A549 (cell line): ENCODE results near the gene LARGE2.

Experiments used
- CTCF ChIP-seq: fragments of >200 bp; sonication (Bioruptor Twin); formaldehyde crosslinking; IDR thresholded peaks from 3 replicates; pipeline ENCODE4 v1.5.1; 2016
- ELK1 ChIP-seq: fragments of 150-350 bp; IDR thresholded peaks from 2 replicates; pipeline ENCODE4 v1.6.1; 2014; ENCODE audit warnings: low read depth, mild to moderate bottlenecking, low read length
- EP300 ChIP-seq, 2 experiments: fragments of >200 bp; sonication (Bioruptor Twin); formaldehyde crosslinking; IDR thresholded peaks; 2 replicates in 1 of 2; 3 replicates in 1 of 2; pipeline ENCODE4 v1.6.1; 2016 to 2017
- HOXB5 ChIP-seq: fragments of 250-450 bp; sonication (Bioruptor Pico); IDR thresholded peaks from 2 replicates; pipeline ENCODE4 v1.5.0; 2020; ENCODE audit warnings: mild to moderate bottlenecking, moderate library complexity
- JUNB ChIP-seq: fragments of >200 bp; sonication (Bioruptor Twin); formaldehyde crosslinking; IDR thresholded peaks from 2 replicates; pipeline ENCODE4 v1.6.1; 2016
- KDM1A ChIP-seq: fragments of 200-600 bp; sonication (generic); IDR thresholded peaks from 2 replicates; pipeline ENCODE4 v1.6.1; 2016; ENCODE audit warnings: low read depth, mild to moderate bottlenecking
- POLR2A ChIP-seq: IDR thresholded peaks from 2 replicates; pipeline ENCODE4 v1.6.1; 2012; ENCODE audit warnings: mild to moderate bottlenecking, low read length
- RAD21 ChIP-seq, 2 experiments: fragments of >200 bp in 1 of 2; sonication (Bioruptor Twin) in 1 of 2; formaldehyde crosslinking in 1 of 2; IDR thresholded peaks in 1 of 2; conservative IDR thresholded peaks in 1 of 2; 2 replicates in 1 of 2; 3 replicates in 1 of 2; pipeline ENCODE4 v1.6.1; 2012 to 2018; ENCODE audit warnings: inconsistent platforms in 1 of 2
- SMC3 ChIP-seq: fragments of >200 bp; sonication (Bioruptor Twin); formaldehyde crosslinking; IDR thresholded peaks from 3 replicates; pipeline ENCODE4 v1.6.1; 2018; ENCODE audit warnings: inconsistent platforms

GRCh38 chr11:45909594-45910475 is 12.6 kb upstream of the LARGE2 start:
- TF ChIP-seq CTCF (no peak), SMC3 (no peak), HOXB5 (no peak), EP300 (IDR thresholded peaks at IDR 0.05) (no peak), POLR2A (no peak), RAD21 (conservative IDR thresholded peaks at IDR 0.05 in 1 of 2, IDR thresholded peaks at IDR 0.05 in 1 of 2) (no peak), JUNB (no peak), ELK1 (no peak), KDM1A (no peak)
